GM12878 (cell line): ENCODE data around the gene DYNLT2. TPM values are rescaled to one million over a fixed set of nuclear protein-coding genes. Genes with fewer than 3 reads are reported as not detected.

Source experiments
- ATAC-seq: fragments of 200-7000 bp; cut with Tn5 transposase; 3 replicates; pipeline ENCODE4 v1.9.1; 2020; ENCODE audit warnings: mild to moderate bottlenecking, moderate library complexity
- BruUV-seq: library from RNA; stranded (reverse); fragments of 400-500 nt; replicated peaks from 2 replicates; lab custom pipeline; 2021; lab: Mats Ljungman, UMichigan
- CTCF ChIA-PET: fragments of 300-600 bp; sonication (Branson Sonifier 250); formaldehyde crosslinking; extraction: SDS; loops from one replicate; lab custom pipeline; 2021; ENCODE audit warnings: inconsistent platforms; lab: Yijun Ruan, JAX
- POLR2A ChIA-PET: fragments of 350-600 bp; formaldehyde crosslinking; extraction: SDS; loops from one replicate; lab custom pipeline; 2021; ENCODE audit warnings: inconsistent platforms; lab: Charles Lee
- RAD21 ChIA-PET: fragments of 300-600 bp; sonication (Branson Sonifier 250); formaldehyde crosslinking; loops from one replicate; lab custom pipeline; 2023; ENCODE audit warnings: antibody characterized with exemption; ENCODE audit not compliant: unreplicated experiment; lab: Charles Lee
- SMC1A ChIA-PET: fragments of 300-600 bp; sonication (Branson Sonifier 250); formaldehyde crosslinking; loops from one replicate; lab custom pipeline; 2023; ENCODE audit not compliant: unreplicated experiment, uncharacterized antibody; lab: Charles Lee
- DNase-seq: peaks from one replicate; pipeline ENCODE4 v3.0.0-alpha.2; 2011; ENCODE audit warnings: low read depth, low spot score
- FAIRE-seq: peaks from 3 replicates; lab custom pipeline; 2011; peaks lifted over from hg19 to GRCh38; lab: Jason Lieb, UNC
- H2AFZ ChIP-seq: 2 replicates; pipeline ENCODE4 v1.6.0; 2011; ENCODE audit warnings: low read depth, low read length, control low read depth; ENCODE audit not compliant: control insufficient read depth
- H3K27ac ChIP-seq: 2 replicates; pipeline ENCODE4 v1.5.1; 2011; ENCODE audit warnings: control low read depth; ENCODE audit not compliant: control insufficient read depth, insufficient read depth
- H3K27me3 ChIP-seq, 2 experiments: replicated peaks in 1 of 2; 2 replicates each; pipeline versions ENCODE4 v1.6.0 to v1.6.1; 2011; ENCODE audit warnings: low read length in 1 of 2; ENCODE audit not compliant: control insufficient read depth in 2 of 2, insufficient read depth in 2 of 2
- H3K36me3 ChIP-seq, 2 experiments: 2 replicates each; pipeline ENCODE4 v1.5.1; 2011; ENCODE audit warnings: low read length in 1 of 2; ENCODE audit not compliant: control insufficient read depth in 2 of 2, insufficient read depth in 2 of 2
- H3K4me1 ChIP-seq: 2 replicates; pipeline ENCODE4 v1.6.1; 2011; ENCODE audit warnings: mild to moderate bottlenecking, low read length, moderate library complexity, mixed read lengths; ENCODE audit not compliant: control insufficient read depth, insufficient read depth
- H3K4me2 ChIP-seq: 2 replicates; pipeline ENCODE4 v1.6.0; 2011; ENCODE audit warnings: control low read depth; ENCODE audit not compliant: control insufficient read depth, insufficient read depth
- H3K4me3 ChIP-seq: fragments of 200-600 bp; sonication (generic); 2 replicates; pipeline ENCODE4 v1.5.1; 2016
- H3K79me2 ChIP-seq: 2 replicates; pipeline ENCODE4 v1.6.0; 2011; ENCODE audit warnings: low read length; ENCODE audit not compliant: control insufficient read depth, insufficient read depth
- H3K9ac ChIP-seq: 2 replicates; pipeline ENCODE4 v1.8.0; 2011; ENCODE audit warnings: low read length, control low read depth, mixed read lengths; ENCODE audit not compliant: control insufficient read depth, insufficient read depth
- H3K9me3 ChIP-seq: replicated peaks from 3 replicates; pipeline ENCODE4 v1.5.1; 2011; ENCODE audit warnings: mild to moderate bottlenecking, low read length; ENCODE audit not compliant: control insufficient read depth, insufficient read depth
- H4K20me1 ChIP-seq: 2 replicates; pipeline ENCODE4 v1.6.0; 2011; ENCODE audit not compliant: control insufficient read depth, insufficient read depth
- ASH2L ChIP-seq: fragments of 300-600, 200-600 bp; sonication (generic); IDR thresholded peaks from 2 replicates; pipeline ENCODE4 v1.6.1; 2017; ENCODE audit warnings: low read depth, mild to moderate bottlenecking, borderline replicate concordance
- BHLHE40 ChIP-seq, 2 experiments: fragments of 450-650 bp in 1 of 2; IDR thresholded peaks; 2 replicates each; pipeline ENCODE4 v1.6.1; 2011 to 2017; ENCODE audit warnings: low read depth in 2 of 2, borderline replicate concordance in 1 of 2, improper control_type of control experiment in 1 of 2, low read length in 1 of 2, mild to moderate bottlenecking in 1 of 2
- CREM ChIP-seq: IDR thresholded peaks from 2 replicates; pipeline ENCODE4 v1.6.1; 2014; ENCODE audit warnings: antibody characterized with exemption, low read depth
- E4F1 ChIP-seq: fragments of 450-650 bp; IDR thresholded peaks from 2 replicates; pipeline ENCODE4 v1.6.1; 2018; ENCODE audit warnings: borderline replicate concordance, mild to moderate bottlenecking; ENCODE audit not compliant: partially characterized antibody
- HCFC1 ChIP-seq: fragments of 150-350 bp; IDR thresholded peaks from 2 replicates; pipeline ENCODE4 v1.6.1; 2014; ENCODE audit warnings: low read length
- NFXL1 ChIP-seq: fragments of 450-650 bp; IDR thresholded peaks from 2 replicates; pipeline ENCODE4 v1.6.1; 2017; ENCODE audit warnings: antibody characterized with exemption, mild to moderate bottlenecking, borderline replicate concordance
- SMARCA5 ChIP-seq: fragments of 450-650 bp; IDR thresholded peaks from 2 replicates; pipeline ENCODE4 v1.6.1; 2017; ENCODE audit warnings: mild to moderate bottlenecking
- TAF1 ChIP-seq: IDR thresholded peaks from 2 replicates; pipeline ENCODE4 v1.6.1; 2011; ENCODE audit warnings: mild to moderate bottlenecking, low read depth, low read length, borderline replicate concordance
- TCF7 ChIP-seq: IDR thresholded peaks from 2 replicates; pipeline ENCODE4 v1.6.1; 2014; ENCODE audit warnings: antibody characterized with exemption, borderline replicate concordance
- USF1 ChIP-seq: IDR thresholded peaks from 2 replicates; pipeline ENCODE4 v1.6.1; 2011; ENCODE audit warnings: borderline replicate concordance, low read depth, mild to moderate bottlenecking, moderate library complexity, mixed read lengths, low read length; ENCODE audit not compliant: insufficient read depth; ENCODE audit errors: extremely low read length
- WGBS: methylation state at CpG from one replicate; pipeline ENCODE4 v1.1.6; 2016; ENCODE audit warnings: low lambda C conversion rate; ENCODE audit not compliant: insufficient replicate concordance, insufficient coverage; ENCODE audit errors: missing lambda C conversion rate; 5-methylcytosine and 5-hydroxymethylcytosine counted together
- in situ Hi-C: fragments of 300-500 bp; cut with MboI; formaldehyde crosslinking; loops from 9 replicates; pipeline ENCODE4 v1.14.3; 2018; ENCODE audit warnings: mixed read lengths
- intact Hi-C: fragments of 100-400 bp; cut with micrococcal nuclease; formaldehyde crosslinking; loops from one replicate; pipeline ENCODE4 v1.14.2; 2022; ENCODE audit not compliant: unreplicated experiment
- polyA plus RNA-seq, 11 experiments: library from polyadenylated mRNA; depleted of rRNA in 4 of 11; unstranded in 6 of 11; stranded (reverse) in 5 of 11; fragments of >200 nt; fragmentation: Nextera tagmentation in 4 of 11; fragmentation: Illumina TruSeq in 1 of 11; extraction: Ambion mirVana in 4 of 11; extraction: Trizol in 1 of 11; gene quantifications; 1 replicate in 1 of 11; 2 replicates in 10 of 11; pipeline versions ENCODE4 v1.2.1 to v1.2.3, GENCODE V29; 2011 to 2016; ENCODE audit warnings: inconsistent platforms in 2 of 11, missing spikeins in 2 of 11, low read depth in 1 of 11
- total RNA-seq, 4 experiments: library from RNA; depleted of rRNA in 3 of 4; stranded (reverse); fragments of >200 nt in 3 of 4; fragmentation: Illumina TruSeq in 1 of 4; extraction: Trizol in 1 of 4; gene quantifications; 2 replicates each; pipeline versions ENCODE4 v1.2.1 to v1.2.3, GENCODE V29; 2013 to 2021

The DYNLT2 gene
- total and polyA plus RNA-seq, 10 of the 15 experiments (the other 5 are each of a cell fraction or from before 2014, with no cell fraction given): 2.2 to 5.9 (median 5.4) TPM

GRCh38 chr6:169726963-169727362, 24.4 kb downstream of the DYNLT2 start:
- no peaks in the 10 kb centered on the region for H3K27me3 ChIP-seq
- no peak overlapping the region for H3K9ac ChIP-seq
- no peak for DNase-seq
- no peaks in the 10 kb centered on the region for H3K36me3 ChIP-seq
- peaks cover 12% of the 10 kb centered on the region for H3K79me2 ChIP-seq
- in situ Hi-C loops: no loop called here
- no TSS peak for BruUV-seq
- TF ChIP-seq TAF1 (no peak), HCFC1 (no peak), USF1 (no peak), TCF7 (no peak), CREM (no peak)
- ChIA-PET POLR2A (interaction anchor here (1.0 to 1.3 kb wide), 2 partner anchors 11 to 15 kb away, joined by 3 to 5 read pairs; no protein-coding TSS in a partner anchor), CTCF (interaction anchor here (0.6 kb wide), 1 partner anchor 267 kb away, joined by 3 read pairs; no protein-coding TSS in a partner anchor), RAD21 (no interaction called here), SMC1A (interaction anchor here (1.0 to 1.1 kb wide), 2 partner anchors 21 to 23 kb away, joined by 3 read pairs; no protein-coding TSS in a partner anchor)
- no peak overlapping the region for H2AFZ ChIP-seq
- no peaks in the 10 kb centered on the region for H4K20me1 ChIP-seq
- H3K4me2 ChIP-seq: no peak overlapping the region
- intact Hi-C loops: loop anchor here (10.0 kb wide), 1 partner anchor 578 kb away; the partner anchor contains the start of gene FAM120B
- H3K27ac ChIP-seq: no peak overlapping the region
- peaks cover under 1% of the 10 kb centered on the region for H3K4me1 ChIP-seq
- no peak overlapping the region for H3K4me3 ChIP-seq
- no peak for FAIRE-seq
- H3K9me3 ChIP-seq: no peaks in the 10 kb centered on the region
- no peak for ATAC-seq

GRCh38 chr6:169726049-169726400, 25.3 kb downstream of the DYNLT2 start:
- no peak overlapping the region for H3K27ac ChIP-seq
- no peaks in the 10 kb centered on the region for H3K27me3 ChIP-seq
- FAIRE-seq (no peak), ATAC-seq (no peak), DNase-seq (no peak)
- no peak overlapping the region for H3K9ac ChIP-seq
- TF ChIP-seq BHLHE40 (IDR thresholded peaks at IDR 0.05; ENCODE audit: borderline replicate concordance in 1 of 2, low read depth in 2 of 2, low read length in 1 of 2) (no peak), NFXL1 (no peak), ASH2L (no peak), SMARCA5 (no peak), E4F1 (no peak)
- RAD21 ChIA-PET: interaction anchor here (1.1 kb wide), 1 partner anchor 21 kb away, joined by 3 read pairs; no protein-coding TSS in a partner anchor
- SMC1A ChIA-PET: interaction anchor here (1.0 to 1.6 kb wide), 2 partner anchors 24 to 28 kb away, joined by 3 to 4 read pairs; no protein-coding TSS in a partner anchor
- H3K79me2 ChIP-seq: peaks cover 21% of the 10 kb centered on the region
- H2AFZ ChIP-seq: no peak overlapping the region
- no peaks in the 10 kb centered on the region for H4K20me1 ChIP-seq
- TSS peak; percentile 72 for BruUV-seq
- CTCF ChIA-PET: interaction anchor here (1.4 kb wide), 1 partner anchor 17 kb away, joined by 3 read pairs; no protein-coding TSS in a partner anchor
- intact Hi-C loops (loop anchor here (10.0 kb wide), 1 partner anchor 579 kb away; the partner anchor contains the start of gene FAM120B), in situ Hi-C loops (no loop called here)
- no peaks in the 10 kb centered on the region for H3K36me3 ChIP-seq
- H3K4me2 ChIP-seq: no peak overlapping the region
- 100% methylated on average over 1 of the region's 1 CpG for WGBS
- POLR2A ChIA-PET: interaction anchor here (1.3 kb wide), 1 partner anchor 15 kb away, joined by 3 read pairs; no protein-coding TSS in a partner anchor
- H3K4me1 ChIP-seq: peaks cover 5% of the 10 kb centered on the region
- H3K4me3 ChIP-seq: no peak overlapping the region
- no peaks in the 10 kb centered on the region for H3K9me3 ChIP-seq
